H4 (cell line): ENCODE data around the gene ZDHHC5. TPM values are rescaled to one million over a fixed set of nuclear protein-coding genes. Genes with fewer than 3 reads are reported as not detected.
"Not testable (repeated sequence)": the region's sequence is repeated elsewhere in the genome, so short reads cannot be mapped to it uniquely, and the experiment has no call there.

Experiments
- DNase-seq: peaks from one replicate; pipeline ENCODE4 v3.0.0-alpha.2; 2015; ENCODE audit warnings: low spot score
- total RNA-seq: library from RNA; depleted of rRNA; stranded (reverse); fragments of >200 nt; shearing (Covaris generic); gene quantifications from 2 replicates; pipeline ENCODE4 v1.2.3, GENCODE V29; 2014

Gene ZDHHC5
- total RNA-seq, 1 experiment from 2014 or later: 32.4 TPM

- DNase-seq: peak; percentile 97
These were observed 688 bp upstream of the ZDHHC5 start for GRCh38 chr11:57667117-57667735.

- DNase-seq: no peak
These were observed 494 bp downstream of the ZDHHC5 start for GRCh38 chr11:57668434-57668782.

- DNase-seq: no peak
These were observed 6.3 kb downstream of the ZDHHC5 start for GRCh38 chr11:57674251-57674650.

GRCh38 chr11:57675176-57675941, 7.4 kb downstream of the ZDHHC5 start:
- DNase-seq: no peak

GRCh38 chr11:57679396-57679795, 11.5 kb downstream of the ZDHHC5 start:
- no peak for DNase-seq

GRCh38 chr11:57680552-57680874, 12.6 kb downstream of the ZDHHC5 start:
- no peak for DNase-seq

- DNase-seq: no peak
These were observed 13.3 kb downstream of the ZDHHC5 start for GRCh38 chr11:57681168-57681567.

- DNase-seq: not testable (repeated sequence)
These were observed 22.6 kb downstream of the ZDHHC5 start for GRCh38 chr11:57690474-57690873.

GRCh38 chr11:57698843-57699365, 31.0 kb downstream of the ZDHHC5 start:
- DNase-seq: no peak

GRCh38 chr11:57699813-57700212, 31.9 kb downstream of the ZDHHC5 start:
- DNase-seq: no peak

- no peak for DNase-seq
These were observed 32.5 kb downstream of the ZDHHC5 start for GRCh38 chr11:57700425-57700824.

GRCh38 chr11:57703341-57703740, 35.4 kb downstream of the ZDHHC5 start:
- no peak for DNase-seq

- DNase-seq: no peak
These were observed 37.0 kb downstream of the ZDHHC5 start for GRCh38 chr11:57704932-57705331.

- not testable (repeated sequence) for DNase-seq
These were observed 37.5 kb downstream of the ZDHHC5 start for GRCh38 chr11:57705432-57705831.

GRCh38 chr11:57709802-57710367, 42.0 kb downstream of the ZDHHC5 start:
- no peak for DNase-seq

- peak; percentile 82 for DNase-seq
These were observed 43.7 kb downstream of the ZDHHC5 start, which contains the start of gene MED19 for GRCh38 chr11:57711414-57712255. Gene MED19, minus strand, starts transcription at chr11:57712215. Its CDS starts 36 bp downstream, at chr11:57712179.

GRCh38 chr11:57712256-57713150, 44.6 kb downstream of the ZDHHC5 start, which contains the start of gene TMX2:
Gene TMX2, plus strand, starts transcription at chr11:57712593. Its CDS starts 26 bp downstream, at chr11:57712619.
- peak; percentile 99 for DNase-seq

- no peak for DNase-seq
These were observed 45.9 kb downstream of the ZDHHC5 start for GRCh38 chr11:57713835-57714234.

GRCh38 chr11:57716726-57717125, 48.8 kb downstream of the ZDHHC5 start:
- DNase-seq: not testable (repeated sequence)

GRCh38 chr11:57727185-57727584, 59.3 kb downstream of the ZDHHC5 start:
- no peak for DNase-seq

GRCh38 chr11:57728829-57729228, 60.9 kb downstream of the ZDHHC5 start:
- no peak for DNase-seq
